ENCODE data around the gene KLHL22. TPM values are rescaled to one million over a fixed set of nuclear protein-coding genes. Genes with fewer than 3 reads are reported as not detected.
"Not testable (repeated sequence)": the region's sequence is repeated elsewhere in the genome, so short reads cannot be mapped to it uniquely, and the experiment has no call there.

KLHL22 gene
- total and polyA plus RNA-seq, 2 of the 13 experiments (the other 11 are each of a cell fraction or from before 2014, with no cell fraction given) = 10.9 to 14.8 TPM

GRCh38 chr22:20479612-20480196, 15.9 kb downstream of the KLHL22 start (continued):
- TF ChIP-seq, protein P1, sequence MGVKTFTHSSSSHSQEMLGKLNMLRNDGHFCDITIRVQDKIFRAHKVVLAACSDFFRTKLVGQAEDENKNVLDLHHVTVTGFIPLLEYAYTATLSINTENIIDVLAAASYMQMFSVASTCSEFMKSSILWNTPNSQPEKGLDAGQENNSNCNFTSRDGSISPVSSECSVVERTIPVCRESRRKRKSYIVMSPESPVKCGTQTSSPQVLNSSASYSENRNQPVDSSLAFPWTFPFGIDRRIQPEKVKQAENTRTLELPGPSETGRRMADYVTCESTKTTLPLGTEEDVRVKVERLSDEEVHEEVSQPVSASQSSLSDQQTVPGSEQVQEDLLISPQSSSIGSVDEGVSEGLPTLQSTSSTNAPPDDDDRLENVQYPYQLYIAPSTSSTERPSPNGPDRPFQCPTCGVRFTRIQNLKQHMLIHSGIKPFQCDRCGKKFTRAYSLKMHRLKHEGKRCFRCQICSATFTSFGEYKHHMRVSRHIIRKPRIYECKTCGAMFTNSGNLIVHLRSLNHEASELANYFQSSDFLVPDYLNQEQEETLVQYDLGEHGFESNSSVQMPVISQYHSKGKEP (CRISPR knock-in tag; IDR thresholded peaks at IDR 0.05) = no peak

DNA sequence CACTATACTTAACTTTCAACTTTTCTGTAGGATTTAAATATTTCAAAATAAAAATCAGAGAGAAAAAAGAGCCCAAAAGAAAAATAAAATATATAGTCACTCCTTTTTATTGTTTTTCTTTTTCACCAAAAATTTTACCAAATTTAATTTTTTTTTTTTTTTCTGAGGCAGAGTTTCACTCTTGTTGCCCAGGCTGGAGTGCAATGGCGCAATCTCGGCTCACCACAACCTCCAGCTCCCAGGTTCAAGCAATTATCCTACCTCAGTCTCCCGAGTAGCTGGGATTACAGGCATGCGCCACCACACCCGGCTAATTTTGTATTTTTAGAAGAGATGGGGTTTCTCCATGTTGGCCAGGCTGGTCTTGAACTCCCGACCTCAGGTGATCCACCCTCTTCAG, 17.5 kb downstream of the KLHL22 start:
- POLR2A ChIA-PET; ATAC-seq; H3K4me2 ChIP-seq (ENCODE audit: low read depth, low read length); H3K4me3 ChIP-seq (replicated peaks in 1 of 3; ENCODE audit: insufficient read depth in 1 of 3, low read depth in 2 of 3, low read length in 3 of 3); H3K27me3 ChIP-seq (ENCODE audit: control insufficient read depth in 1 of 2, insufficient read depth in 2 of 2, low read length in 2 of 2); H3K9ac ChIP-seq (ENCODE audit: insufficient read depth, low read depth, low read length); DNase-seq (ENCODE audit: low spot score); H3K36me3 ChIP-seq (replicated peaks in 1 of 2; ENCODE audit: control insufficient read depth in 1 of 2, insufficient read depth in 2 of 2, low read length in 2 of 2); H3K4me1 ChIP-seq (ENCODE audit: insufficient read depth, low read length); BruUV-seq (replicated peaks); H2AFZ ChIP-seq (ENCODE audit: low read length); in situ Hi-C loops (cut with HindIII; ENCODE audit: extremely low pct_ligation_motif_present, low pct_unique_long_range_greater_than_20kb); CTCF ChIA-PET (ENCODE audit: low intra/inter-chr PET ratio, low total read pairs); H4K20me1 ChIP-seq (ENCODE audit: insufficient read depth, low read length); FAIRE-seq; H3K9me3 ChIP-seq (ENCODE audit: low read length); H3K27ac ChIP-seq (ENCODE audit: extremely low read length, insufficient read depth, low read length); intact Hi-C loops (cut with micrococcal nuclease; ENCODE audit: unreplicated experiment); H3K79me2 ChIP-seq (ENCODE audit: insufficient read depth, low read length): not testable (repeated sequence)
- WGBS (ENCODE audit: low lambda C conversion rate) = 97% methylated on average over 6 of the region's 6 CpGs

DNA sequence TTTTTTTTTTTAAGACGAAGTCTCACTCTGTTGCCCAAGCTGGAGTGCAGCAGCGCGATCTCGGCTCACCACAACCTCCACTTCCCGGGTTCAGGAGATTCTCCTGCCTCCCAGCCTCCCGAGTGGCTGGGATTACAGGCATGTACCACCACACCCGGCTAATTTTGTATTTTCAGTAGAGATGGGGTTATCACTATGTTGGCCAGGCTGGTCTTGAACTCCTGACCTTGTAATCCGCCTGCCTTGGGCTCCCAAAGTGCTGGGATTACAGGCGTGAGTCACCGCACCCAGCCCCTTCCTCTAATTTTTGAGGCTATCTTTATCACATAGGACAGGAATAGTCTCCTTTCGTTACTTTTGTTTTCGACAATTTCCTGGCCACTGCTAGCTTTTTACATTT, 20.0 kb downstream of the KLHL22 start:
- DNase-seq (ENCODE audit: low spot score); H3K27me3 ChIP-seq (ENCODE audit: control insufficient read depth in 1 of 2, insufficient read depth in 2 of 2, low read length in 2 of 2); CTCF ChIA-PET (ENCODE audit: low intra/inter-chr PET ratio, low total read pairs); H3K4me1 ChIP-seq (ENCODE audit: insufficient read depth, low read length); intact Hi-C loops (cut with micrococcal nuclease; ENCODE audit: unreplicated experiment); H3K9ac ChIP-seq (ENCODE audit: insufficient read depth, low read depth, low read length); H3K9me3 ChIP-seq (ENCODE audit: low read length); H2AFZ ChIP-seq (ENCODE audit: low read length); in situ Hi-C loops (cut with HindIII; ENCODE audit: extremely low pct_ligation_motif_present, low pct_unique_long_range_greater_than_20kb); H3K4me3 ChIP-seq (replicated peaks in 1 of 3; ENCODE audit: insufficient read depth in 1 of 3, low read depth in 2 of 3, low read length in 3 of 3); FAIRE-seq; POLR2A ChIA-PET; H3K27ac ChIP-seq (ENCODE audit: extremely low read length, insufficient read depth, low read length); H3K36me3 ChIP-seq (replicated peaks in 1 of 2; ENCODE audit: control insufficient read depth in 1 of 2, insufficient read depth in 2 of 2, low read length in 2 of 2); BruUV-seq (replicated peaks); H3K79me2 ChIP-seq (ENCODE audit: insufficient read depth, low read length); H3K4me2 ChIP-seq (ENCODE audit: low read depth, low read length); H4K20me1 ChIP-seq (ENCODE audit: insufficient read depth, low read length); ATAC-seq: not testable (repeated sequence)
- WGBS (ENCODE audit: low lambda C conversion rate) = 98% methylated on average over 12 of the region's 12 CpGs

Data from HepG2 (cell line).